ENCODE data around the gene DAZL. TPM values are rescaled to one million over a fixed set of nuclear protein-coding genes. Genes with fewer than 3 reads are reported as not detected.

DAZL gene
- total RNA-seq, 1 experiment from 2014 or later = 21.2 TPM

DNA sequence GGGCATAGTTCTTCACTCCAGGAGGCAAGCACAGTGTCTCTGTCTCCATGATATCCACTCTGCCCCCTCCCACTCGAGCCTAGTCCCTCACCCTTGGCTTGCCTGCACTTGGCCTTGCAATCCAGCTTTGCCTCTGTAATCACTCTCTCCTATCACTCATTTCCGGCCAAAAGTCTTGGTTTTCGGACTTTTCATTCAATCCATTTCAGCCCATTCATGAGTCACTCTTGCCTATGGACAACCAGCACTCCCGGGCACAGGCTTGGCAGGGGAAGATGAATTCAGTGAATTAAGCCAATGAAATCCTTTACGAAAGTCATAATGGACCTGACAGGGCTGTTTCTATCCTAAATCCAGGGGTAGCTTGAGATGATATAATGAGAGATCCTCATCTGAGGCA is 21.7 kb downstream of the DAZL start:
- WGBS (ENCODE audit: extremely low coverage, insufficient read length, low lambda C conversion rate) = no CpG with 5 or more reads among the region's 5 CpGs
- Mint-ChIP-seq H3K36me3 (ENCODE audit: insufficient read depth in 1 of 3, low read depth in 3 of 3) (peaks cover 0 to 2% (median 0%) of the 10 kb centered on the region in 3 experiments; a peak in 3 of 7 replicates), H3K27ac (no peak overlapping the region), H3K27me3 (ENCODE audit: low read depth) (no peaks in the 10 kb centered on the region), H3K4me3 (no peak overlapping the region), H3K4me1 (no peaks in the 10 kb centered on the region), H3K9me3 (no peaks in the 10 kb centered on the region; a peak in 1 of 5 replicates)
- Histone ChIP-seq H4K20me1 (ENCODE audit: control insufficient read depth, insufficient read depth, insufficient read length) (no peaks in the 10 kb centered on the region), H3K18ac (ENCODE audit: insufficient read length, low read depth, low read length) (no peak overlapping the region), H3K56ac (ENCODE audit: insufficient read length, low read depth, low read length) (no peak overlapping the region), H2BK5ac (ENCODE audit: insufficient read length, low read length) (no peak overlapping the region), H2AK5ac (ENCODE audit: insufficient read length, low read length) (no peak overlapping the region), H2AFZ (ENCODE audit: low read length) (no peak overlapping the region), H2BK15ac (ENCODE audit: low read depth, low read length) (no peak overlapping the region), H3K27ac (ENCODE audit: insufficient read length, low read depth, low read length) (no peak overlapping the region), H3K23me2 (ENCODE audit: insufficient read length, low read depth, low read length, poor library complexity, severe bottlenecking) (no peaks in the 10 kb centered on the region), H3T11ph (ENCODE audit: low read length) (no peak overlapping the region), H3K14ac (ENCODE audit: insufficient read depth, low read length) (no peak overlapping the region), H2BK120ac (ENCODE audit: low read depth, low read length, poor library complexity, severe bottlenecking) (no peak overlapping the region), H3K4me2 (ENCODE audit: insufficient read depth, insufficient read length, low read length) (no peak overlapping the region), H4K8ac (replicated peaks; ENCODE audit: insufficient read length, low read depth, low read length) (no peak overlapping the region), H3K9ac (ENCODE audit: extremely low read depth, insufficient read length, low read length) (no peak overlapping the region), H3K4me1 (ENCODE audit: insufficient read depth, low read length) (no peaks in the 10 kb centered on the region; the same call in 1 of the 2 replicates), H3K4ac (ENCODE audit: low read depth, low read length) (no peak overlapping the region), H3K27me3 (ENCODE audit: insufficient read depth, low read length) (no peaks in the 10 kb centered on the region), H2BK20ac (ENCODE audit: low read depth, low read length, poor library complexity, severe bottlenecking) (no peak overlapping the region), H4K91ac (ENCODE audit: insufficient read length, low read depth, low read length) (no peak overlapping the region), H3K79me2 (ENCODE audit: insufficient read depth, low read length) (no peaks in the 10 kb centered on the region), H3K23ac (ENCODE audit: insufficient read length, low read depth, low read length) (no peak overlapping the region), H2BK12ac (ENCODE audit: insufficient read length, low read depth, low read length) (no peak overlapping the region), H3K79me1 (ENCODE audit: insufficient read depth, low read depth, low read length, poor library complexity, severe bottlenecking) (no peaks in the 10 kb centered on the region), H3K9me3 (ENCODE audit: control insufficient read depth, low read depth, low read length) (no peaks in the 10 kb centered on the region), H4K5ac (ENCODE audit: insufficient read length, low read depth, low read length) (no peak overlapping the region)
- DNase-seq = no peak
- TF ChIP-seq, protein P1, sequence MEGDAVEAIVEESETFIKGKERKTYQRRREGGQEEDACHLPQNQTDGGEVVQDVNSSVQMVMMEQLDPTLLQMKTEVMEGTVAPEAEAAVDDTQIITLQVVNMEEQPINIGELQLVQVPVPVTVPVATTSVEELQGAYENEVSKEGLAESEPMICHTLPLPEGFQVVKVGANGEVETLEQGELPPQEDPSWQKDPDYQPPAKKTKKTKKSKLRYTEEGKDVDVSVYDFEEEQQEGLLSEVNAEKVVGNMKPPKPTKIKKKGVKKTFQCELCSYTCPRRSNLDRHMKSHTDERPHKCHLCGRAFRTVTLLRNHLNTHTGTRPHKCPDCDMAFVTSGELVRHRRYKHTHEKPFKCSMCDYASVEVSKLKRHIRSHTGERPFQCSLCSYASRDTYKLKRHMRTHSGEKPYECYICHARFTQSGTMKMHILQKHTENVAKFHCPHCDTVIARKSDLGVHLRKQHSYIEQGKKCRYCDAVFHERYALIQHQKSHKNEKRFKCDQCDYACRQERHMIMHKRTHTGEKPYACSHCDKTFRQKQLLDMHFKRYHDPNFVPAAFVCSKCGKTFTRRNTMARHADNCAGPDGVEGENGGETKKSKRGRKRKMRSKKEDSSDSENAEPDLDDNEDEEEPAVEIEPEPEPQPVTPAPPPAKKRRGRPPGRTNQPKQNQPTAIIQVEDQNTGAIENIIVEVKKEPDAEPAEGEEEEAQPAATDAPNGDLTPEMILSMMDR (conservative IDR thresholded peaks at IDR 0.05) = no peak

All from H9 (cell line).